ENCODE results near the gene SLC47A1. TPM values are rescaled to one million over a fixed set of nuclear protein-coding genes. Genes with fewer than 3 reads are reported as not detected.

Gene SLC47A1
- total and polyA plus RNA-seq, 2 donors (not counting 1 experiment from before 2014, with no cell fraction given): not detected

- intact Hi-C loops (cut with micrococcal nuclease): no loop called here
- no peak overlapping the region for H2AFZ ChIP-seq (ENCODE audit: insufficient read depth, low read depth, low read length, poor library complexity, severe bottlenecking)
- WGBS (ENCODE audit: insufficient coverage): 79% methylated on average over 9 of the region's 14 CpGs
These were observed 4.7 kb downstream of the SLC47A1 start for GRCh38 chr17:19538095-19539039.

More at GRCh38 chr17:19538095-19539039, 4.7 kb downstream of the SLC47A1 start:
- ChIA-PET CTCF (interaction anchor here (1.0 kb wide), 2 partner anchors 31 to 220 kb away, joined by 3 read pairs; no protein-coding TSS in a partner anchor), POLR2A (no interaction called here)
- no peaks in the 10 kb centered on the region for H3K79me2 ChIP-seq (ENCODE audit: control insufficient read depth, insufficient read depth, low read length)
- TF ChIP-seq CTCF (IDR thresholded peaks at IDR 0.05) (no peak), EZH2 (IDR thresholded peaks at IDR 0.05; ENCODE audit: borderline replicate concordance, insufficient read depth, low read depth, low read length, poor library complexity, severe bottlenecking) (no peak)
- H3K4me1 ChIP-seq (ENCODE audit: control insufficient read depth in 2 of 2, insufficient read depth in 2 of 2, low read length in 2 of 2): peaks cover 11 to 15% of the 10 kb centered on the region in 2 donors
- H3K4me2 ChIP-seq (replicated peaks; ENCODE audit: low read depth, low read length, poor library complexity, severe bottlenecking): no peak overlapping the region
- Mint-ChIP-seq H3K9me3 (ENCODE audit: insufficient read depth) (no peaks in the 10 kb centered on the region), H3K4me1 (peaks cover 6% of the 10 kb centered on the region), H3K4me3 (no peak overlapping the region), H3K27ac (no peak overlapping the region), H3K27me3 (peaks cover 24% of the 10 kb centered on the region)
- ATAC-seq (ENCODE audit: low read depth): no peak
- no peaks in the 10 kb centered on the region for H3K36me3 ChIP-seq (replicated peaks in 1 of 2; ENCODE audit: control extremely low read depth in 1 of 2, control insufficient read depth in 1 of 2, extremely low read depth in 1 of 2, insufficient read depth in 2 of 2, low read length in 1 of 2)
- H3K9ac ChIP-seq (ENCODE audit: low read length): no peak overlapping the region
- H3K9me3 ChIP-seq (ENCODE audit: control extremely low read depth in 1 of 3, control insufficient read depth in 2 of 3, insufficient read depth in 1 of 3, low read length in 2 of 3): no peaks in the 10 kb centered on the region
- no peak overlapping the region for H3K27ac ChIP-seq (ENCODE audit: low read length in 2 of 2)
- H4K20me1 ChIP-seq (ENCODE audit: control insufficient read depth, insufficient read depth, low read length, poor library complexity, severe bottlenecking): no peaks in the 10 kb centered on the region
- H3K27me3 ChIP-seq (replicated peaks in 1 of 4; ENCODE audit: control extremely low read depth in 1 of 4, control insufficient read depth in 3 of 4, insufficient read depth in 4 of 4, low read length in 3 of 4): peaks cover 0 to 22% (median 12%) of the 10 kb centered on the region in 4 experiments
- H3K4me3 ChIP-seq (ENCODE audit: control extremely low read depth in 1 of 5, extremely low read depth in 1 of 5, insufficient read depth in 1 of 5, low read depth in 2 of 5, low read length in 4 of 5): no peak overlapping the region
- no peak for DNase-seq
